GM12878 (cell line): ENCODE results near the gene TMEM217. TPM values are rescaled to one million over a fixed set of nuclear protein-coding genes. Genes with fewer than 3 reads are reported as not detected.

Experiments
- ATF3 ChIP-seq: IDR thresholded peaks from 2 replicates; pipeline ENCODE4 v1.6.1; 2011; ENCODE audit warnings: low read depth, mild to moderate bottlenecking, low read length, moderate library complexity, borderline replicate concordance; ENCODE audit errors: extremely low read depth
- E4F1 ChIP-seq: fragments of 450-650 bp; IDR thresholded peaks from 2 replicates; pipeline ENCODE4 v1.6.1; 2018; ENCODE audit warnings: borderline replicate concordance, mild to moderate bottlenecking; ENCODE audit not compliant: partially characterized antibody
- ETV6 ChIP-seq, 2 experiments: fragments of 450-650 bp in 1 of 2; IDR thresholded peaks in 1 of 2; conservative IDR thresholded peaks in 1 of 2; 2 replicates each; pipeline ENCODE4 v1.6.1; 2014; ENCODE audit warnings: antibody characterized with exemption in 1 of 2, borderline replicate concordance in 1 of 2, low read depth in 1 of 2, mild to moderate bottlenecking in 1 of 2, moderate library complexity in 1 of 2
- JUNB ChIP-seq: IDR thresholded peaks from 2 replicates; pipeline ENCODE4 v1.6.1; 2016; ENCODE audit warnings: antibody characterized with exemption, mild to moderate bottlenecking
- KLF5 ChIP-seq: fragments of 450-650 bp; IDR thresholded peaks from 2 replicates; pipeline ENCODE4 v1.6.1; 2014; ENCODE audit warnings: mild to moderate bottlenecking; ENCODE audit not compliant: partially characterized antibody
- MTA3 ChIP-seq: IDR thresholded peaks from 2 replicates; pipeline ENCODE4 v1.6.1; 2012; ENCODE audit warnings: low read length, inconsistent platforms, borderline replicate concordance
- MYC ChIP-seq: IDR thresholded peaks from 2 replicates; pipeline ENCODE4 v1.6.1; 2011; ENCODE audit warnings: mild to moderate bottlenecking, low read length, moderate library complexity, inconsistent platforms; ENCODE audit not compliant: insufficient read depth, insufficient replicate concordance, insufficient read length, severe bottlenecking
- NFYB ChIP-seq: IDR thresholded peaks from 2 replicates; pipeline ENCODE4 v1.6.1; 2011; ENCODE audit warnings: low read depth, mild to moderate bottlenecking, low read length, improper control_type of control experiment, moderate library complexity; ENCODE audit not compliant: insufficient read depth
- NR2C1 ChIP-seq: fragments of 450-650 bp; IDR thresholded peaks from 2 replicates; pipeline ENCODE4 v1.6.1; 2017; ENCODE audit warnings: antibody characterized with exemption, mild to moderate bottlenecking, moderate library complexity
- POLR2A ChIP-seq: IDR thresholded peaks from 2 replicates; pipeline ENCODE4 v1.6.1; 2011; ENCODE audit warnings: low read depth, mild to moderate bottlenecking, low read length
- RB1 ChIP-seq: fragments of 450-650 bp; formaldehyde crosslinking; IDR thresholded peaks from 2 replicates; pipeline ENCODE4 v1.6.1; 2017; ENCODE audit warnings: mild to moderate bottlenecking, borderline replicate concordance
- RELA ChIP-seq: fragments of 450-650 bp; IDR thresholded peaks from 2 replicates; pipeline ENCODE4 v1.8.0; 2014; ENCODE audit warnings: borderline replicate concordance; ENCODE audit not compliant: partially characterized antibody
- RUNX3 ChIP-seq: IDR thresholded peaks from 2 replicates; pipeline ENCODE4 v1.6.1; 2012; ENCODE audit warnings: low read length, inconsistent platforms
- TBL1XR1 ChIP-seq: IDR thresholded peaks from 2 replicates; pipeline ENCODE4 v1.6.1; 2012; ENCODE audit warnings: low read depth, low read length, improper control_type of control experiment
- polyA plus RNA-seq, 11 experiments: library from polyadenylated mRNA; depleted of rRNA in 4 of 11; unstranded in 6 of 11; stranded (reverse) in 5 of 11; fragments of >200 nt; fragmentation: Nextera tagmentation in 4 of 11; fragmentation: Illumina TruSeq in 1 of 11; extraction: Ambion mirVana in 4 of 11; extraction: Trizol in 1 of 11; gene quantifications; 1 replicate in 1 of 11; 2 replicates in 10 of 11; pipeline versions ENCODE4 v1.2.1 to v1.2.3, GENCODE V29; 2011 to 2016; ENCODE audit warnings: inconsistent platforms in 2 of 11, missing spikeins in 2 of 11, low read depth in 1 of 11
- total RNA-seq, 4 experiments: library from RNA; depleted of rRNA in 3 of 4; stranded (reverse); fragments of >200 nt in 3 of 4; fragmentation: Illumina TruSeq in 1 of 4; extraction: Trizol in 1 of 4; gene quantifications; 2 replicates each; pipeline versions ENCODE4 v1.2.1 to v1.2.3, GENCODE V29; 2013 to 2021
- TF ChIP-seq, protein P1 (sequence below): fragments of 450-650 bp; IDR thresholded peaks from 2 replicates; pipeline ENCODE4 v1.6.1; 2017; ENCODE audit warnings: mild to moderate bottlenecking, moderate library complexity
- TF ChIP-seq, protein P2 (sequence below): IDR thresholded peaks from 2 replicates; pipeline ENCODE4 v1.6.1; 2012; ENCODE audit warnings: improper control_type of control experiment, low read depth, low read length; ENCODE audit not compliant: insufficient replicate concordance

TMEM217 gene
- total and polyA plus RNA-seq, 10 of the 15 experiments (the other 5 are each of a cell fraction or from before 2014, with no cell fraction given): 1.3 to 4.5 (median 2.3) TPM

DNA sequence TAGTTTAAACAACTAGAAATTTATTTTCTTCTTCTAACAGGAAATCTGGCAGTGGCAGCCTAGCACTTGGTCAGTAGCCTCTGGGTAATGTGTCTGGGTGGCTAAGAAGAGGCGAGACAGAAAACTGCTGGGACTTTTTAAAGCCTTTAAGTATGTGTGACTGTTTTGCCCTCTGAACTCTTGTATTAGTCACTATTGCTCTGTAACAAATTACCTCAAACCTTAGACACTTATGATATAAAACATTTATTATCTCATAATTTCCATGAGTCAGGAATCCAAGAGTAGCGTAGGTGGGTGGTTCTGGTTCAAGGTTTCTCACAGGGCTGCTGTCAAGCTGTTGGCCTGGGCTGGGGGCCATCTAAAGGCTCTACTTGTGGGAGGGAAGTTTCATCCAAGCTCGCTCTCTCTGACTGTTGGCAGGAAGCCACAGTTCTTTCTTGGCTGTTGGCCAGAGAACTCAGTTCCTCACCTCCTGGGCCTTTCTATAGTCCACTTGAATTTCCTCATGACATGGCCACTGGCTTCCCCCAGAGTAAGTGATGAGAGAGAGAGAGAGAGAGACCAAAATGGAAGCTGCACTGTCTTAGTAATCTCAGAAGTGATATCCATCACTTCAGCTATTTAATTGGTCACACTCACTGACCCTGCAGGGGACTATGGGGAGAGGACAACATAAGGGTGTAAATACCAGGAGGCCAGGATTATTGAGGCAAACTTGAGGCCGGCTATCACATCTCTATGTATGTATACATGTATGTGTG, 17.8 kb downstream of the TMEM217 start (continued):
- no peak for TF ChIP-seq ATF3
- peak in 1 of 2 experiments; percentile 58; a peak in 1 of 4 replicates for TF ChIP-seq ETV6 (conservative IDR thresholded peaks at IDR 0.05 in 1 of 2, IDR thresholded peaks at IDR 0.05 in 1 of 2; ENCODE audit: borderline replicate concordance in 1 of 2, low read depth in 1 of 2)
- TF ChIP-seq JUNB: peak; percentile 72
- TF ChIP-seq MTA3: 0 out of 2 replicates have a peak, but pooled peaks have one; percentile 46
- TF ChIP-seq NR2C1: peak; percentile 81
- TF ChIP-seq RB1: no peak
- TF ChIP-seq RUNX3: peak; percentile 52
- no peak for TF ChIP-seq E4F1
- no peak for TF ChIP-seq KLF5
- TF ChIP-seq, protein P1, sequence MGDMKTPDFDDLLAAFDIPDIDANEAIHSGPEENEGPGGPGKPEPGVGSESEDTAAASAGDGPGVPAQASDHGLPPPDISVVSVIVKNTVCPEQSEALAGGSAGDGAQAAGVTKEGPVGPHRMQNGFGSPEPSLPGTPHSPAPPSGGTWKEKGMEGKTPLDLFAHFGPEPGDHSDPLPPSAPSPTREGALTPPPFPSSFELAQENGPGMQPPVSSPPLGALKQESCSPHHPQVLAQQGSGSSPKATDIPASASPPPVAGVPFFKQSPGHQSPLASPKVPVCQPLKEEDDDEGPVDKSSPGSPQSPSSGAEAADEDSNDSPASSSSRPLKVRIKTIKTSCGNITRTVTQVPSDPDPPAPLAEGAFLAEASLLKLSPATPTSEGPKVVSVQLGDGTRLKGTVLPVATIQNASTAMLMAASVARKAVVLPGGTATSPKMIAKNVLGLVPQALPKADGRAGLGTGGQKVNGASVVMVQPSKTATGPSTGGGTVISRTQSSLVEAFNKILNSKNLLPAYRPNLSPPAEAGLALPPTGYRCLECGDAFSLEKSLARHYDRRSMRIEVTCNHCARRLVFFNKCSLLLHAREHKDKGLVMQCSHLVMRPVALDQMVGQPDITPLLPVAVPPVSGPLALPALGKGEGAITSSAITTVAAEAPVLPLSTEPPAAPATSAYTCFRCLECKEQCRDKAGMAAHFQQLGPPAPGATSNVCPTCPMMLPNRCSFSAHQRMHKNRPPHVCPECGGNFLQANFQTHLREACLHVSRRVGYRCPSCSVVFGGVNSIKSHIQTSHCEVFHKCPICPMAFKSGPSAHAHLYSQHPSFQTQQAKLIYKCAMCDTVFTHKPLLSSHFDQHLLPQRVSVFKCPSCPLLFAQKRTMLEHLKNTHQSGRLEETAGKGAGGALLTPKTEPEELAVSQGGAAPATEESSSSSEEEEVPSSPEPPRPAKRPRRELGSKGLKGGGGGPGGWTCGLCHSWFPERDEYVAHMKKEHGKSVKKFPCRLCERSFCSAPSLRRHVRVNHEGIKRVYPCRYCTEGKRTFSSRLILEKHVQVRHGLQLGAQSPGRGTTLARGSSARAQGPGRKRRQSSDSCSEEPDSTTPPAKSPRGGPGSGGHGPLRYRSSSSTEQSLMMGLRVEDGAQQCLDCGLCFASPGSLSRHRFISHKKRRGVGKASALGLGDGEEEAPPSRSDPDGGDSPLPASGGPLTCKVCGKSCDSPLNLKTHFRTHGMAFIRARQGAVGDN: no peak
- no peak for TF ChIP-seq RELA
- TF ChIP-seq, protein P2, sequence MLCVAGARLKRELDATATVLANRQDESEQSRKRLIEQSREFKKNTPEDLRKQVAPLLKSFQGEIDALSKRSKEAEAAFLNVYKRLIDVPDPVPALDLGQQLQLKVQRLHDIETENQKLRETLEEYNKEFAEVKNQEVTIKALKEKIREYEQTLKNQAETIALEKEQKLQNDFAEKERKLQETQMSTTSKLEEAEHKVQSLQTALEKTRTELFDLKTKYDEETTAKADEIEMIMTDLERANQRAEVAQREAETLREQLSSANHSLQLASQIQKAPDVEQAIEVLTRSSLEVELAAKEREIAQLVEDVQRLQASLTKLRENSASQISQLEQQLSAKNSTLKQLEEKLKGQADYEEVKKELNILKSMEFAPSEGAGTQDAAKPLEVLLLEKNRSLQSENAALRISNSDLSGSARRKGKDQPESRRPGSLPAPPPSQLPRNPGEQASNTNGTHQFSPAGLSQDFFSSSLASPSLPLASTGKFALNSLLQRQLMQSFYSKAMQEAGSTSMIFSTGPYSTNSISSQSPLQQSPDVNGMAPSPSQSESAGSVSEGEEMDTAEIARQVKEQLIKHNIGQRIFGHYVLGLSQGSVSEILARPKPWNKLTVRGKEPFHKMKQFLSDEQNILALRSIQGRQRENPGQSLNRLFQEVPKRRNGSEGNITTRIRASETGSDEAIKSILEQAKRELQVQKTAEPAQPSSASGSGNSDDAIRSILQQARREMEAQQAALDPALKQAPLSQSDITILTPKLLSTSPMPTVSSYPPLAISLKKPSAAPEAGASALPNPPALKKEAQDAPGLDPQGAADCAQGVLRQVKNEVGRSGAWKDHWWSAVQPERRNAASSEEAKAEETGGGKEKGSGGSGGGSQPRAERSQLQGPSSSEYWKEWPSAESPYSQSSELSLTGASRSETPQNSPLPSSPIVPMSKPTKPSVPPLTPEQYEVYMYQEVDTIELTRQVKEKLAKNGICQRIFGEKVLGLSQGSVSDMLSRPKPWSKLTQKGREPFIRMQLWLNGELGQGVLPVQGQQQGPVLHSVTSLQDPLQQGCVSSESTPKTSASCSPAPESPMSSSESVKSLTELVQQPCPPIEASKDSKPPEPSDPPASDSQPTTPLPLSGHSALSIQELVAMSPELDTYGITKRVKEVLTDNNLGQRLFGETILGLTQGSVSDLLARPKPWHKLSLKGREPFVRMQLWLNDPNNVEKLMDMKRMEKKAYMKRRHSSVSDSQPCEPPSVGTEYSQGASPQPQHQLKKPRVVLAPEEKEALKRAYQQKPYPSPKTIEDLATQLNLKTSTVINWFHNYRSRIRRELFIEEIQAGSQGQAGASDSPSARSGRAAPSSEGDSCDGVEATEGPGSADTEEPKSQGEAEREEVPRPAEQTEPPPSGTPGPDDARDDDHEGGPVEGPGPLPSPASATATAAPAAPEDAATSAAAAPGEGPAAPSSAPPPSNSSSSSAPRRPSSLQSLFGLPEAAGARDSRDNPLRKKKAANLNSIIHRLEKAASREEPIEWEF: no peak
- no peak for TF ChIP-seq TBL1XR1
- no peak for TF ChIP-seq NFYB
- no peak for TF ChIP-seq MYC
- no peak for TF ChIP-seq POLR2A
